Gastrocnemius medialis (tissue), 4 donors: ENCODE data around the gene MESP2. TPM values are rescaled to one million over a fixed set of nuclear protein-coding genes. Genes with fewer than 3 reads are reported as not detected.

Experiments used
- ATAC-seq, 2 donors: fragments of 150-250 bp; one replicate each; pipeline ENCODE4 v1.9.1; 2016
- DNase-seq, 2 donors: peaks; one replicate each; pipeline ENCODE4 v3.0.0-alpha.2; 2019
- H3K27ac ChIP-seq, 4 donors: fragments of 200-600 bp; sonication (generic); 1 replicate in 1 of 4; 2 replicates in 3 of 4; pipeline ENCODE4 v1.5.1; 2016 to 2018; ENCODE audit warnings: mild to moderate bottlenecking in 2 of 4, moderate library complexity in 1 of 4
- H3K27me3 ChIP-seq, 3 donors: fragments of 200-600 bp; sonication (generic) in 2 of 3; 1 replicate in 1 of 3; 2 replicates in 2 of 3; pipeline versions ENCODE4 v1.5.1 to v1.6.0; 2016 to 2019; ENCODE audit warnings: mild to moderate bottlenecking in 1 of 3, moderate library complexity in 1 of 3
- H3K36me3 ChIP-seq, 2 donors: fragments of 200-600 bp; sonication (generic) in 1 of 2; one replicate each; pipeline ENCODE4 v1.5.1; 2017 to 2018
- H3K4me1 ChIP-seq, 2 donors: fragments of 200-600 bp; sonication (generic) in 1 of 2; one replicate each; pipeline ENCODE4 v1.5.1; 2016 to 2017; ENCODE audit warnings: mild to moderate bottlenecking in 2 of 2
- H3K4me3 ChIP-seq, 4 donors: fragments of 200-600 bp; sonication (generic) in 3 of 4; 1 replicate in 1 of 4; 2 replicates in 3 of 4; pipeline ENCODE4 v1.5.1; 2016 to 2019; ENCODE audit warnings: mild to moderate bottlenecking in 2 of 4
- H3K9me3 ChIP-seq, 3 donors: fragments of 200-600 bp; sonication (generic) in 2 of 3; 1 replicate in 1 of 3; 2 replicates in 2 of 3; pipeline ENCODE4 v1.5.1; 2016 to 2019
- CTCF ChIP-seq, 5 experiments: fragments of 450-650 bp in 3 of 5; fragments of 200-600 bp in 2 of 5; sonication (generic) in 2 of 5; IDR thresholded peaks in 4 of 5; conservative IDR thresholded peaks in 1 of 5; 1 replicate in 4 of 5; 2 replicates in 1 of 5; pipeline ENCODE4 v1.5.1; 2016 to 2019; ENCODE audit warnings: antibody characterized with exemption in 5 of 5, mild to moderate bottlenecking in 3 of 5, moderate library complexity in 3 of 5
- POLR2A ChIP-seq, 2 donors: fragments of 450-650 bp; IDR thresholded peaks; one replicate each; pipeline ENCODE4 v1.6.1; 2017; ENCODE audit warnings: antibody characterized with exemption in 2 of 2, mild to moderate bottlenecking in 2 of 2, moderate library complexity in 2 of 2
- in situ Hi-C, 4 donors: fragments of 200-750 bp; cut with MboI; loops; one replicate each; pipeline versions ENCODE4 v1.15.0 to v1.8.0; 2017; ENCODE audit warnings: low sequenced_read_pairs in 4 of 4
- intact Hi-C: fragments of 100-400 bp; cut with DNase I; formaldehyde crosslinking; loops from one replicate; pipeline ENCODE4 v1.15.1; 2023; ENCODE audit warnings: low total_unique reads
- total RNA-seq, 4 donors: library from RNA; depleted of rRNA; stranded (reverse); fragments of >200 nt; gene quantifications; one replicate each; pipeline versions ENCODE4 v1.1.0 to v1.2.3, GENCODE V29; 2016

MESP2 gene
- total RNA-seq, 4 donors from 2014 or later: not detected

GRCh38 chr15:89745768-89746167, 30.4 kb upstream of the MESP2 start:
- in situ Hi-C loops (no loop called here), intact Hi-C loops (no loop called here)
- H3K4me1 ChIP-seq: peaks cover 8 to 9% of the 10 kb centered on the region in 2 donors
- no peaks in the 10 kb centered on the region for H3K36me3 ChIP-seq
- H3K27ac ChIP-seq: no peak overlapping the region
- no peaks in the 10 kb centered on the region for H3K9me3 ChIP-seq
- H3K27me3 ChIP-seq: peaks cover 0 to 2% (median 0%) of the 10 kb centered on the region in 3 donors
- H3K4me3 ChIP-seq: no peak overlapping the region
- no peak for DNase-seq
- no peak for ATAC-seq
- TF ChIP-seq POLR2A (IDR thresholded peaks at IDR 0.05) (no peak), CTCF (IDR thresholded peaks at IDR 0.05 in 4 of 5, conservative IDR thresholded peaks at IDR 0.05 in 1 of 5) (no peak)

- H3K27me3 ChIP-seq: peaks cover 0 to 2% (median 0%) of the 10 kb centered on the region in 3 donors
Measured at GRCh38 chr15:89746386-89746780, 29.7 kb upstream of the MESP2 start.

GRCh38 chr15:89747708-89748682, 28.1 kb upstream of the MESP2 start:
- H3K9me3 ChIP-seq: no peaks in the 10 kb centered on the region
- in situ Hi-C loops: no loop called here
- TF ChIP-seq CTCF (IDR thresholded peaks at IDR 0.05 in 4 of 5, conservative IDR thresholded peaks at IDR 0.05 in 1 of 5): no peak
- no peak for TF ChIP-seq POLR2A (IDR thresholded peaks at IDR 0.05)

More at GRCh38 chr15:89746386-89746780, 29.7 kb upstream of the MESP2 start:
- Histone ChIP-seq H3K4me3 (no peak overlapping the region), H3K9me3 (no peaks in the 10 kb centered on the region), H3K27ac (no peak overlapping the region), H3K4me1 (peaks cover 9 to 10% of the 10 kb centered on the region in 2 donors), H3K36me3 (no peaks in the 10 kb centered on the region)
- intact Hi-C loops (no loop called here), in situ Hi-C loops (no loop called here)
- DNase-seq (no peak), ATAC-seq (no peak)
- TF ChIP-seq POLR2A (IDR thresholded peaks at IDR 0.05): no peak
- TF ChIP-seq CTCF (IDR thresholded peaks at IDR 0.05 in 4 of 5, conservative IDR thresholded peaks at IDR 0.05 in 1 of 5): no peak

GRCh38 chr15:89749054-89749453, 27.1 kb upstream of the MESP2 start:
- DNase-seq (no peak), ATAC-seq (no peak)
- Histone ChIP-seq H3K36me3 (no peaks in the 10 kb centered on the region), H3K4me3 (no peak overlapping the region), H3K4me1 (peaks cover 9 to 11% of the 10 kb centered on the region in 2 donors), H3K27ac (no peak overlapping the region), H3K27me3 (peaks cover 0 to 2% (median 0%) of the 10 kb centered on the region in 3 donors), H3K9me3 (no peaks in the 10 kb centered on the region)
- TF ChIP-seq POLR2A (IDR thresholded peaks at IDR 0.05): no peak
- no peak for TF ChIP-seq CTCF (IDR thresholded peaks at IDR 0.05 in 4 of 5, conservative IDR thresholded peaks at IDR 0.05 in 1 of 5)
- in situ Hi-C loops: no loop called here
- intact Hi-C loops: no loop called here

More at GRCh38 chr15:89747708-89748682, 28.1 kb upstream of the MESP2 start:
- Histone ChIP-seq H3K27ac (no peak overlapping the region), H3K4me1 (peaks cover 9 to 11% of the 10 kb centered on the region in 2 donors), H3K36me3 (no peaks in the 10 kb centered on the region), H3K4me3 (no peak overlapping the region), H3K27me3 (peaks cover 0 to 2% (median 0%) of the 10 kb centered on the region in 3 donors)
- intact Hi-C loops: no loop called here
- DNase-seq (no peak), ATAC-seq (no peak)
